GM12878 (cell line): ENCODE results near the gene DNAH1. TPM values are rescaled to one million over a fixed set of nuclear protein-coding genes. Genes with fewer than 3 reads are reported as not detected.

Source experiments
- ATAC-seq: fragments of 200-7000 bp; cut with Tn5 transposase; 3 replicates; pipeline ENCODE4 v1.9.1; 2020; ENCODE audit warnings: mild to moderate bottlenecking, moderate library complexity
- BruUV-seq: library from RNA; stranded (reverse); fragments of 400-500 nt; replicated peaks from 2 replicates; lab custom pipeline; 2021; lab: Mats Ljungman, UMichigan
- CTCF ChIA-PET: fragments of 300-600 bp; sonication (Branson Sonifier 250); formaldehyde crosslinking; extraction: SDS; loops from one replicate; lab custom pipeline; 2021; ENCODE audit warnings: inconsistent platforms; lab: Yijun Ruan, JAX
- POLR2A ChIA-PET: fragments of 350-600 bp; formaldehyde crosslinking; extraction: SDS; loops from one replicate; lab custom pipeline; 2021; ENCODE audit warnings: inconsistent platforms; lab: Charles Lee
- RAD21 ChIA-PET: fragments of 300-600 bp; sonication (Branson Sonifier 250); formaldehyde crosslinking; loops from one replicate; lab custom pipeline; 2023; ENCODE audit warnings: antibody characterized with exemption; ENCODE audit not compliant: unreplicated experiment; lab: Charles Lee
- SMC1A ChIA-PET: fragments of 300-600 bp; sonication (Branson Sonifier 250); formaldehyde crosslinking; loops from one replicate; lab custom pipeline; 2023; ENCODE audit not compliant: unreplicated experiment, uncharacterized antibody; lab: Charles Lee
- DNase-seq: peaks from one replicate; pipeline ENCODE4 v3.0.0-alpha.2; 2011; ENCODE audit warnings: low read depth, low spot score
- FAIRE-seq: peaks from 3 replicates; lab custom pipeline; 2011; peaks lifted over from hg19 to GRCh38; lab: Jason Lieb, UNC
- H2AFZ ChIP-seq: 2 replicates; pipeline ENCODE4 v1.6.0; 2011; ENCODE audit warnings: low read depth, low read length, control low read depth; ENCODE audit not compliant: control insufficient read depth
- H3K27ac ChIP-seq: 2 replicates; pipeline ENCODE4 v1.5.1; 2011; ENCODE audit warnings: control low read depth; ENCODE audit not compliant: control insufficient read depth, insufficient read depth
- H3K27me3 ChIP-seq, 2 experiments: replicated peaks in 1 of 2; 2 replicates each; pipeline versions ENCODE4 v1.6.0 to v1.6.1; 2011; ENCODE audit warnings: low read length in 1 of 2; ENCODE audit not compliant: control insufficient read depth in 2 of 2, insufficient read depth in 2 of 2
- H3K36me3 ChIP-seq, 2 experiments: 2 replicates each; pipeline ENCODE4 v1.5.1; 2011; ENCODE audit warnings: low read length in 1 of 2; ENCODE audit not compliant: control insufficient read depth in 2 of 2, insufficient read depth in 2 of 2
- H3K4me1 ChIP-seq: 2 replicates; pipeline ENCODE4 v1.6.1; 2011; ENCODE audit warnings: mild to moderate bottlenecking, low read length, moderate library complexity, mixed read lengths; ENCODE audit not compliant: control insufficient read depth, insufficient read depth
- H3K4me2 ChIP-seq: 2 replicates; pipeline ENCODE4 v1.6.0; 2011; ENCODE audit warnings: control low read depth; ENCODE audit not compliant: control insufficient read depth, insufficient read depth
- H3K4me3 ChIP-seq: fragments of 200-600 bp; sonication (generic); 2 replicates; pipeline ENCODE4 v1.5.1; 2016
- H3K79me2 ChIP-seq: 2 replicates; pipeline ENCODE4 v1.6.0; 2011; ENCODE audit warnings: low read length; ENCODE audit not compliant: control insufficient read depth, insufficient read depth
- H3K9ac ChIP-seq: 2 replicates; pipeline ENCODE4 v1.8.0; 2011; ENCODE audit warnings: low read length, control low read depth, mixed read lengths; ENCODE audit not compliant: control insufficient read depth, insufficient read depth
- H3K9me3 ChIP-seq: replicated peaks from 3 replicates; pipeline ENCODE4 v1.5.1; 2011; ENCODE audit warnings: mild to moderate bottlenecking, low read length; ENCODE audit not compliant: control insufficient read depth, insufficient read depth
- H4K20me1 ChIP-seq: 2 replicates; pipeline ENCODE4 v1.6.0; 2011; ENCODE audit not compliant: control insufficient read depth, insufficient read depth
- BMI1 ChIP-seq: fragments of 450-650 bp; IDR thresholded peaks from 2 replicates; pipeline ENCODE4 v1.6.1; 2016; ENCODE audit warnings: mild to moderate bottlenecking, moderate library complexity, borderline replicate concordance
- FOXM1 ChIP-seq: IDR thresholded peaks from 2 replicates; pipeline ENCODE4 v1.6.1; 2012; ENCODE audit warnings: low read depth, mild to moderate bottlenecking, inconsistent platforms, low read length, moderate library complexity
- HDGF ChIP-seq: fragments of 450-650 bp; IDR thresholded peaks from 2 replicates; pipeline ENCODE4 v1.6.1; 2016; ENCODE audit warnings: antibody characterized with exemption
- LARP7 ChIP-seq: fragments of 450-650 bp; IDR thresholded peaks from 2 replicates; pipeline ENCODE4 v1.6.1; 2017; ENCODE audit warnings: mild to moderate bottlenecking
- POLR2AphosphoS5 ChIP-seq: IDR thresholded peaks from 2 replicates; pipeline ENCODE4 v1.6.1; 2011; ENCODE audit warnings: mild to moderate bottlenecking, low read length, inconsistent platforms
- SMARCA5 ChIP-seq: fragments of 450-650 bp; IDR thresholded peaks from 2 replicates; pipeline ENCODE4 v1.6.1; 2017; ENCODE audit warnings: mild to moderate bottlenecking
- SPI1 ChIP-seq: IDR thresholded peaks from 2 replicates; pipeline ENCODE4 v1.6.1; 2011; ENCODE audit warnings: low read depth, mild to moderate bottlenecking, low read length, moderate library complexity, borderline replicate concordance; ENCODE audit not compliant: insufficient read depth
- WGBS: methylation state at CpG from one replicate; pipeline ENCODE4 v1.1.6; 2016; ENCODE audit warnings: low lambda C conversion rate; ENCODE audit not compliant: insufficient replicate concordance, insufficient coverage; ENCODE audit errors: missing lambda C conversion rate; 5-methylcytosine and 5-hydroxymethylcytosine counted together
- in situ Hi-C: fragments of 300-500 bp; cut with MboI; formaldehyde crosslinking; loops from 9 replicates; pipeline ENCODE4 v1.14.3; 2018; ENCODE audit warnings: mixed read lengths
- intact Hi-C: fragments of 100-400 bp; cut with micrococcal nuclease; formaldehyde crosslinking; loops from one replicate; pipeline ENCODE4 v1.14.2; 2022; ENCODE audit not compliant: unreplicated experiment
- polyA plus RNA-seq, 11 experiments: library from polyadenylated mRNA; depleted of rRNA in 4 of 11; unstranded in 6 of 11; stranded (reverse) in 5 of 11; fragments of >200 nt; fragmentation: Nextera tagmentation in 4 of 11; fragmentation: Illumina TruSeq in 1 of 11; extraction: Ambion mirVana in 4 of 11; extraction: Trizol in 1 of 11; gene quantifications; 1 replicate in 1 of 11; 2 replicates in 10 of 11; pipeline versions ENCODE4 v1.2.1 to v1.2.3, GENCODE V29; 2011 to 2016; ENCODE audit warnings: inconsistent platforms in 2 of 11, missing spikeins in 2 of 11, low read depth in 1 of 11
- total RNA-seq, 4 experiments: library from RNA; depleted of rRNA in 3 of 4; stranded (reverse); fragments of >200 nt in 3 of 4; fragmentation: Illumina TruSeq in 1 of 4; extraction: Trizol in 1 of 4; gene quantifications; 2 replicates each; pipeline versions ENCODE4 v1.2.1 to v1.2.3, GENCODE V29; 2013 to 2021
- TF ChIP-seq, protein P1 (sequence below): fragments of 450-650 bp; IDR thresholded peaks from 2 replicates; pipeline ENCODE4 v1.6.1; 2017; ENCODE audit warnings: mild to moderate bottlenecking, moderate library complexity

Gene DNAH1
- total and polyA plus RNA-seq, 10 of the 15 experiments (the other 5 are each of a cell fraction or from before 2014, with no cell fraction given), result 0.31 to 5.8 (median 2.7) TPM

DNA sequence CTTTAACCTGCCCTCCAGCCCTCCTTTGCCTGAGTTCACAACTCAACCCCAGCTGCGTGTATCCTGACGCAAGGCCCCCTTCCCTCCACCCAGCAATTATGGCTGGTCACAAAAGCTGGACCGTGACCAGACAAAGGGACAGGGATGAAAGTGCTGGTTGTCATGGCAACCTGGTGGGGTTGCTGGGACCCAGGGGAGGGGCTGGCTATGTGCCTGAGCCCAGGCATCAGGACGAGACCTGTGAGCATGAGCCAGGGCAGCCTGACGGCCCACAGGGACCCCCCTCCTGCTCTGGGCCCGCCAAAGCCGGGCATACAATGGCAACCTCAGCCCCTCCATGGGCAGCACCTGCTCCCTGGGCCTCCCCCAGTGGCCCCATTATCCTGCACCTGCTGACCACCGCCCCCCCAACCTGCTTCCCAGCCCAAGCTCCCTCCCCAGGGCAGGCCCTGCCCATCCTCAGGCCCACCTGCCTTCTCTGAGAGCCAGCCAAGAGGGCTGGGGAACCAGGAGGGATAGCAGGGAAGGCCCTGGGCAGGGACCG lies 4.5 kb upstream of the DNAH1 start:
- FAIRE-seq, result no peak
- H3K79me2 ChIP-seq, result no peaks in the 10 kb centered on the region
- no TSS peak for BruUV-seq
- TF ChIP-seq HDGF (0 out of 2 replicates have a peak, but pooled peaks have one; percentile 16), BMI1 (peak; percentile 88), FOXM1 (no peak)
- whole genome bisulfite sequencing, result 89% methylated on average over 8 of the region's 9 CpGs
- in situ Hi-C loops (no loop called here), intact Hi-C loops (no loop called here)
- no peaks in the 10 kb centered on the region for H3K27me3 ChIP-seq
- H3K9ac ChIP-seq, result peak overlapping the region; percentile 41
- ChIA-PET RAD21 (interaction anchor here (0.7 to 3.7 kb wide), 5 partner anchors 11 to 58 kb away, joined by 3 to 11 read pairs (median 3); partner anchors contain the start of gene GLYCTK), CTCF (interaction anchor here (3.1 to 8.2 kb wide), 2 partner anchors 11 to 28 kb away, joined by 19 to 60 read pairs; no protein-coding TSS in a partner anchor), SMC1A (interaction anchor here (0.7 to 2.6 kb wide), 5 partner anchors 11 to 115 kb away, joined by 3 to 12 read pairs (median 3); no protein-coding TSS in a partner anchor), POLR2A (interaction anchor here (0.6 to 5.7 kb wide), 5 partner anchors 11 to 101 kb away, joined by 3 to 29 read pairs (median 5); partner anchors contain the start of gene GLYCTK)
- peaks cover 70% of the 10 kb centered on the region for H3K4me1 ChIP-seq
- H2AFZ ChIP-seq, result no peak overlapping the region
- no peak overlapping the region for H3K4me3 ChIP-seq
- peak overlapping the region; percentile 7; the same call in 1 of the 2 replicates for H3K4me2 ChIP-seq
- peak overlapping the region; percentile 70 for H3K27ac ChIP-seq
- no peak for DNase-seq
- H4K20me1 ChIP-seq, result no peaks in the 10 kb centered on the region
- no peaks in the 10 kb centered on the region for H3K9me3 ChIP-seq
- H3K36me3 ChIP-seq, result no peaks in the 10 kb centered on the region; a peak in 1 of 4 replicates
- ATAC-seq, result no peak

DNA sequence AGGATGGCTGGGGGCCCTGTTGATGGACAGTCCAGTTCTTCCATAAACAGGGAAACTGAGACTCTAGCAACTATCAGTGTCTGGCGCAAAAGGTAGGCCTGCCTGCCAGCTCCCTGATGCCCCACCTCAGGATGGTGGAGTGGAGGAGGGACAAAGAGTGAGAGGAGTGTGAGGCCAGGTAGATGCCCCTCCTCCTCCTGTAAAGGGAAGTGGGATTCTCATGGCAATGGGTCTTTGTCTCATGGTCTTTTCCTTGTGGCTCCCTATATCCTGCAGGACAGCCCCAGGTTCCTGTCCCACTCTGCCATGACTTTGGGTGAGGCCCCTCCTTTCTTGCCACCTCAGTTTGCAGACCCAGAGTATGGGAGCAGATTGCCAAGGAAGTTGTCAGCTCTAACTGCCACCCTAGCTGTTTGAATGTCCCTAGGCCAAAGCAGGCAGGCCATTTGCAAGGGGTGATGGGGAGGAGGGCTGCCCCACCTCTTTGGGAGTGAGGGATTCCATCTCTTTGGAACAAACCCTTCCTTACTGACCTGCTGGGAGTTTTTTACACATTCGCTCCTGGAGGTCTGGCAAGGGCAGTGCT lies 2.8 kb upstream of the DNAH1 start:
- no peak for FAIRE-seq

More for the DNA sequence above, 2.8 kb upstream of the DNAH1 start:
- intact Hi-C loops, result no loop called here
- DNase-seq (no peak), ATAC-seq (peak; percentile 51)
- TF ChIP-seq SMARCA5 (peak; percentile 55; the same call in 1 of the 2 replicates), LARP7 (0 out of 2 replicates have a peak, but pooled peaks have one; percentile 37), SPI1 (peak; percentile 73; the same call in 1 of the 2 replicates), POLR2AphosphoS5 (0 out of 2 replicates have a peak, but pooled peaks have one; percentile 9)
- TF ChIP-seq, protein P1, sequence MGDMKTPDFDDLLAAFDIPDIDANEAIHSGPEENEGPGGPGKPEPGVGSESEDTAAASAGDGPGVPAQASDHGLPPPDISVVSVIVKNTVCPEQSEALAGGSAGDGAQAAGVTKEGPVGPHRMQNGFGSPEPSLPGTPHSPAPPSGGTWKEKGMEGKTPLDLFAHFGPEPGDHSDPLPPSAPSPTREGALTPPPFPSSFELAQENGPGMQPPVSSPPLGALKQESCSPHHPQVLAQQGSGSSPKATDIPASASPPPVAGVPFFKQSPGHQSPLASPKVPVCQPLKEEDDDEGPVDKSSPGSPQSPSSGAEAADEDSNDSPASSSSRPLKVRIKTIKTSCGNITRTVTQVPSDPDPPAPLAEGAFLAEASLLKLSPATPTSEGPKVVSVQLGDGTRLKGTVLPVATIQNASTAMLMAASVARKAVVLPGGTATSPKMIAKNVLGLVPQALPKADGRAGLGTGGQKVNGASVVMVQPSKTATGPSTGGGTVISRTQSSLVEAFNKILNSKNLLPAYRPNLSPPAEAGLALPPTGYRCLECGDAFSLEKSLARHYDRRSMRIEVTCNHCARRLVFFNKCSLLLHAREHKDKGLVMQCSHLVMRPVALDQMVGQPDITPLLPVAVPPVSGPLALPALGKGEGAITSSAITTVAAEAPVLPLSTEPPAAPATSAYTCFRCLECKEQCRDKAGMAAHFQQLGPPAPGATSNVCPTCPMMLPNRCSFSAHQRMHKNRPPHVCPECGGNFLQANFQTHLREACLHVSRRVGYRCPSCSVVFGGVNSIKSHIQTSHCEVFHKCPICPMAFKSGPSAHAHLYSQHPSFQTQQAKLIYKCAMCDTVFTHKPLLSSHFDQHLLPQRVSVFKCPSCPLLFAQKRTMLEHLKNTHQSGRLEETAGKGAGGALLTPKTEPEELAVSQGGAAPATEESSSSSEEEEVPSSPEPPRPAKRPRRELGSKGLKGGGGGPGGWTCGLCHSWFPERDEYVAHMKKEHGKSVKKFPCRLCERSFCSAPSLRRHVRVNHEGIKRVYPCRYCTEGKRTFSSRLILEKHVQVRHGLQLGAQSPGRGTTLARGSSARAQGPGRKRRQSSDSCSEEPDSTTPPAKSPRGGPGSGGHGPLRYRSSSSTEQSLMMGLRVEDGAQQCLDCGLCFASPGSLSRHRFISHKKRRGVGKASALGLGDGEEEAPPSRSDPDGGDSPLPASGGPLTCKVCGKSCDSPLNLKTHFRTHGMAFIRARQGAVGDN, result no peak
- POLR2A ChIA-PET, result interaction anchor here (1.1 to 5.7 kb wide), 3 partner anchors 13 to 116 kb away, joined by 3 to 29 read pairs (median 5); partner anchors contain the start of gene ALAS1
- Histone ChIP-seq H3K9me3 (no peaks in the 10 kb centered on the region), H3K4me3 (peak overlapping the region; percentile 59), H4K20me1 (no peaks in the 10 kb centered on the region), H3K27ac (peak overlapping the region; percentile 97), H3K36me3 (no peaks in the 10 kb centered on the region; a peak in 1 of 4 replicates), H2AFZ (no peak overlapping the region), H3K27me3 (no peaks in the 10 kb centered on the region), H3K79me2 (no peaks in the 10 kb centered on the region), H3K4me2 (peak overlapping the region; percentile 84), H3K4me1 (peaks cover 63% of the 10 kb centered on the region), H3K9ac (peak overlapping the region; percentile 62)
- in situ Hi-C loops, result no loop called here
- CTCF ChIA-PET, result interaction anchor here (1.1 to 8.2 kb wide), 4 partner anchors 12 to 82 kb away, joined by 4 to 60 read pairs (median 12); no protein-coding TSS in a partner anchor
- SMC1A ChIA-PET, result interaction anchor here (0.7 to 2.6 kb wide), 5 partner anchors 13 to 28 kb away, joined by 3 to 12 read pairs (median 4); no protein-coding TSS in a partner anchor
- 50% methylated on average over 2 of the region's 2 CpGs for WGBS
- RAD21 ChIA-PET, result interaction anchor here (0.7 to 1.7 kb wide), 5 partner anchors 12 to 37 kb away, joined by 3 to 7 read pairs (median 4); partner anchors contain the start of gene GLYCTK
- BruUV-seq, result no TSS peak
